HG03159 (cell line): ENCODE measurements around the gene EPHA7.

Experiments
- ATAC-seq: cut with Tn5 transposase; IDR thresholded peaks from one replicate; pipeline ENCODE4 v1.9.1; 2021; ENCODE audit warnings: mild to moderate bottlenecking, moderate library complexity; ENCODE audit not compliant: unreplicated experiment

The EPHA7 gene

GRCh38 chr6:93329301-93330000 is 89.9 kb downstream of the EPHA7 start:
- ATAC-seq = no peak

GRCh38 chr6:93327857-93328256 is 91.5 kb downstream of the EPHA7 start:
- ATAC-seq = no peak

- no peak for ATAC-seq
Measured at GRCh38 chr6:93325761-93326160, 93.6 kb downstream of the EPHA7 start.

GRCh38 chr6:93323630-93324029 is 95.7 kb downstream of the EPHA7 start:
- ATAC-seq = no peak

GRCh38 chr6:93322651-93323050 is 96.7 kb downstream of the EPHA7 start:
- ATAC-seq = no peak

GRCh38 chr6:93319304-93319703 is 100.1 kb downstream of the EPHA7 start:
- no peak for ATAC-seq

GRCh38 chr6:93318121-93318520 is 101.2 kb downstream of the EPHA7 start:
- no peak for ATAC-seq

- no peak for ATAC-seq
Measured at GRCh38 chr6:93317592-93317991, 101.8 kb downstream of the EPHA7 start.

- no peak for ATAC-seq
Measured at GRCh38 chr6:93307505-93308409, 111.6 kb downstream of the EPHA7 start.

- no peak for ATAC-seq
Measured at GRCh38 chr6:93305088-93305487, 114.3 kb downstream of the EPHA7 start.

- ATAC-seq = no peak
Measured at GRCh38 chr6:93304505-93304904, 114.9 kb downstream of the EPHA7 start.

GRCh38 chr6:93300661-93301060 is 118.7 kb downstream of the EPHA7 start:
- no peak for ATAC-seq

- ATAC-seq = no peak
Measured at GRCh38 chr6:93299622-93300021, 119.7 kb downstream of the EPHA7 start.

- no peak for ATAC-seq
Measured at GRCh38 chr6:93295631-93296030, 123.7 kb downstream of the EPHA7 start.

GRCh38 chr6:93294879-93295278 is 124.5 kb downstream of the EPHA7 start:
- no peak for ATAC-seq

- no peak for ATAC-seq
Measured at GRCh38 chr6:93293872-93294271, 125.5 kb downstream of the EPHA7 start.

GRCh38 chr6:93293460-93293859 is 125.9 kb downstream of the EPHA7 start:
- no peak for ATAC-seq

GRCh38 chr6:93282521-93283031 is 136.8 kb downstream of the EPHA7 start:
- no peak for ATAC-seq

GRCh38 chr6:93278241-93278640 is 141.1 kb downstream of the EPHA7 start:
- no peak for ATAC-seq

- ATAC-seq = no peak
Measured at GRCh38 chr6:93272896-93273295, 146.5 kb downstream of the EPHA7 start.

- no peak for ATAC-seq
Measured at GRCh38 chr6:93272211-93272610, 147.1 kb downstream of the EPHA7 start.
